GM12878 (cell line): ENCODE measurements around the gene TNP1. TPM values are rescaled to one million over a fixed set of nuclear protein-coding genes. Genes with fewer than 3 reads are reported as not detected.

Experiments
- ATAC-seq: fragments of 200-7000 bp; cut with Tn5 transposase; 3 replicates; pipeline ENCODE4 v1.9.1; 2020; ENCODE audit warnings: mild to moderate bottlenecking, moderate library complexity
- BruUV-seq: library from RNA; stranded (reverse); fragments of 400-500 nt; replicated peaks from 2 replicates; lab custom pipeline; 2021; lab: Mats Ljungman, UMichigan
- CTCF ChIA-PET: fragments of 300-600 bp; sonication (Branson Sonifier 250); formaldehyde crosslinking; extraction: SDS; loops from one replicate; lab custom pipeline; 2021; ENCODE audit warnings: inconsistent platforms; lab: Yijun Ruan, JAX
- POLR2A ChIA-PET: fragments of 350-600 bp; formaldehyde crosslinking; extraction: SDS; loops from one replicate; lab custom pipeline; 2021; ENCODE audit warnings: inconsistent platforms; lab: Charles Lee
- RAD21 ChIA-PET: fragments of 300-600 bp; sonication (Branson Sonifier 250); formaldehyde crosslinking; loops from one replicate; lab custom pipeline; 2023; ENCODE audit warnings: antibody characterized with exemption; ENCODE audit not compliant: unreplicated experiment; lab: Charles Lee
- SMC1A ChIA-PET: fragments of 300-600 bp; sonication (Branson Sonifier 250); formaldehyde crosslinking; loops from one replicate; lab custom pipeline; 2023; ENCODE audit not compliant: unreplicated experiment, uncharacterized antibody; lab: Charles Lee
- DNase-seq: peaks from one replicate; pipeline ENCODE4 v3.0.0-alpha.2; 2011; ENCODE audit warnings: low read depth, low spot score
- FAIRE-seq: peaks from 3 replicates; lab custom pipeline; 2011; peaks lifted over from hg19 to GRCh38; lab: Jason Lieb, UNC
- H2AFZ ChIP-seq: 2 replicates; pipeline ENCODE4 v1.6.0; 2011; ENCODE audit warnings: low read depth, low read length, control low read depth; ENCODE audit not compliant: control insufficient read depth
- H3K27ac ChIP-seq: 2 replicates; pipeline ENCODE4 v1.5.1; 2011; ENCODE audit warnings: control low read depth; ENCODE audit not compliant: control insufficient read depth, insufficient read depth
- H3K27me3 ChIP-seq, 2 experiments: replicated peaks in 1 of 2; 2 replicates each; pipeline versions ENCODE4 v1.6.0 to v1.6.1; 2011; ENCODE audit warnings: low read length in 1 of 2; ENCODE audit not compliant: control insufficient read depth in 2 of 2, insufficient read depth in 2 of 2
- H3K36me3 ChIP-seq, 2 experiments: 2 replicates each; pipeline ENCODE4 v1.5.1; 2011; ENCODE audit warnings: low read length in 1 of 2; ENCODE audit not compliant: control insufficient read depth in 2 of 2, insufficient read depth in 2 of 2
- H3K4me1 ChIP-seq: 2 replicates; pipeline ENCODE4 v1.6.1; 2011; ENCODE audit warnings: mild to moderate bottlenecking, low read length, moderate library complexity, mixed read lengths; ENCODE audit not compliant: control insufficient read depth, insufficient read depth
- H3K4me2 ChIP-seq: 2 replicates; pipeline ENCODE4 v1.6.0; 2011; ENCODE audit warnings: control low read depth; ENCODE audit not compliant: control insufficient read depth, insufficient read depth
- H3K4me3 ChIP-seq: fragments of 200-600 bp; sonication (generic); 2 replicates; pipeline ENCODE4 v1.5.1; 2016
- H3K79me2 ChIP-seq: 2 replicates; pipeline ENCODE4 v1.6.0; 2011; ENCODE audit warnings: low read length; ENCODE audit not compliant: control insufficient read depth, insufficient read depth
- H3K9ac ChIP-seq: 2 replicates; pipeline ENCODE4 v1.8.0; 2011; ENCODE audit warnings: low read length, control low read depth, mixed read lengths; ENCODE audit not compliant: control insufficient read depth, insufficient read depth
- H3K9me3 ChIP-seq: replicated peaks from 3 replicates; pipeline ENCODE4 v1.5.1; 2011; ENCODE audit warnings: mild to moderate bottlenecking, low read length; ENCODE audit not compliant: control insufficient read depth, insufficient read depth
- H4K20me1 ChIP-seq: 2 replicates; pipeline ENCODE4 v1.6.0; 2011; ENCODE audit not compliant: control insufficient read depth, insufficient read depth
- HSF1 ChIP-seq: fragments of 150-350 bp; IDR thresholded peaks from 2 replicates; pipeline ENCODE4 v1.6.1; 2014; ENCODE audit warnings: mild to moderate bottlenecking, low read depth, low read length
- USF1 ChIP-seq: IDR thresholded peaks from 2 replicates; pipeline ENCODE4 v1.6.1; 2011; ENCODE audit warnings: borderline replicate concordance, low read depth, mild to moderate bottlenecking, moderate library complexity, mixed read lengths, low read length; ENCODE audit not compliant: insufficient read depth; ENCODE audit errors: extremely low read length
- ZNF207 ChIP-seq: fragments of 450-650 bp; IDR thresholded peaks from 2 replicates; pipeline ENCODE4 v1.6.1; 2014; ENCODE audit warnings: antibody characterized with exemption, mild to moderate bottlenecking, borderline replicate concordance
- WGBS: methylation state at CpG from one replicate; pipeline ENCODE4 v1.1.6; 2016; ENCODE audit warnings: low lambda C conversion rate; ENCODE audit not compliant: insufficient replicate concordance, insufficient coverage; ENCODE audit errors: missing lambda C conversion rate; 5-methylcytosine and 5-hydroxymethylcytosine counted together
- in situ Hi-C: fragments of 300-500 bp; cut with MboI; formaldehyde crosslinking; loops from 9 replicates; pipeline ENCODE4 v1.14.3; 2018; ENCODE audit warnings: mixed read lengths
- intact Hi-C: fragments of 100-400 bp; cut with micrococcal nuclease; formaldehyde crosslinking; loops from one replicate; pipeline ENCODE4 v1.14.2; 2022; ENCODE audit not compliant: unreplicated experiment
- polyA plus RNA-seq, 11 experiments: library from polyadenylated mRNA; depleted of rRNA in 4 of 11; unstranded in 6 of 11; stranded (reverse) in 5 of 11; fragments of >200 nt; fragmentation: Nextera tagmentation in 4 of 11; fragmentation: Illumina TruSeq in 1 of 11; extraction: Ambion mirVana in 4 of 11; extraction: Trizol in 1 of 11; gene quantifications; 1 replicate in 1 of 11; 2 replicates in 10 of 11; pipeline versions ENCODE4 v1.2.1 to v1.2.3, GENCODE V29; 2011 to 2016; ENCODE audit warnings: inconsistent platforms in 2 of 11, missing spikeins in 2 of 11, low read depth in 1 of 11
- total RNA-seq, 4 experiments: library from RNA; depleted of rRNA in 3 of 4; stranded (reverse); fragments of >200 nt in 3 of 4; fragmentation: Illumina TruSeq in 1 of 4; extraction: Trizol in 1 of 4; gene quantifications; 2 replicates each; pipeline versions ENCODE4 v1.2.1 to v1.2.3, GENCODE V29; 2013 to 2021

TNP1 gene
- total and polyA plus RNA-seq, 10 of the 15 experiments (the other 5 are each of a cell fraction or from before 2014, with no cell fraction given) = not detected

GRCh38 chr2:216850665-216851322 is 9.1 kb downstream of the TNP1 start:
- ChIA-PET SMC1A (no interaction called here), POLR2A (no interaction called here), CTCF (no interaction called here), RAD21 (no interaction called here)
- Histone ChIP-seq H3K36me3 (no peaks in the 10 kb centered on the region), H3K9me3 (no peaks in the 10 kb centered on the region), H3K4me1 (no peaks in the 10 kb centered on the region), H3K9ac (no peak overlapping the region), H3K4me2 (no peak overlapping the region), H3K4me3 (no peak overlapping the region), H3K27me3 (no peaks in the 10 kb centered on the region), H2AFZ (no peak overlapping the region), H3K27ac (no peak overlapping the region), H3K79me2 (no peaks in the 10 kb centered on the region), H4K20me1 (no peaks in the 10 kb centered on the region)
- ATAC-seq (no peak), FAIRE-seq (no peak), DNase-seq (no peak)
- no TSS peak for BruUV-seq
- WGBS = 69% methylated on average over 6 of the region's 6 CpGs
- TF ChIP-seq ZNF207 (no peak), USF1 (no peak)
- intact Hi-C loops (no loop called here), in situ Hi-C loops (no loop called here)

GRCh38 chr2:216849987-216850386 is 9.9 kb downstream of the TNP1 start:
- ChIA-PET POLR2A (no interaction called here), SMC1A (no interaction called here)
- H2AFZ ChIP-seq = no peak overlapping the region
- intact Hi-C loops = no loop called here
- in situ Hi-C loops = no loop called here
- no peaks in the 10 kb centered on the region for H3K4me1 ChIP-seq
- H3K27ac ChIP-seq = no peak overlapping the region
- FAIRE-seq = no peak
- no TSS peak for BruUV-seq
- H3K4me2 ChIP-seq = no peak overlapping the region
- no peaks in the 10 kb centered on the region for H4K20me1 ChIP-seq
- H3K9me3 ChIP-seq = no peaks in the 10 kb centered on the region
- H3K4me3 ChIP-seq = no peak overlapping the region
- H3K9ac ChIP-seq = no peak overlapping the region
- no peaks in the 10 kb centered on the region for H3K27me3 ChIP-seq
- no peaks in the 10 kb centered on the region for H3K36me3 ChIP-seq
- H3K79me2 ChIP-seq = no peaks in the 10 kb centered on the region
- ATAC-seq = no peak
- 65% methylated on average over 10 of the region's 10 CpGs for WGBS
- TF ChIP-seq HSF1 = no peak
- TF ChIP-seq, all 136 proteins: peak for 0
- ChIA-PET CTCF (no interaction called here), RAD21 (no interaction called here)
- DNase-seq = no peak
